ENCODE results near the gene MRM3. TPM values are rescaled to one million over a fixed set of nuclear protein-coding genes. Genes with fewer than 3 reads are reported as not detected.
A peak's percentile ranks its signal among the peaks of the same experiment; 100 is the strongest.
"Not testable (repeated sequence)": the region's sequence is repeated elsewhere in the genome, so short reads cannot be mapped to it uniquely, and the experiment has no call there.

MRM3 gene
- total RNA-seq, 1 donor from 2014 or later, result 17.0 TPM

DNA sequence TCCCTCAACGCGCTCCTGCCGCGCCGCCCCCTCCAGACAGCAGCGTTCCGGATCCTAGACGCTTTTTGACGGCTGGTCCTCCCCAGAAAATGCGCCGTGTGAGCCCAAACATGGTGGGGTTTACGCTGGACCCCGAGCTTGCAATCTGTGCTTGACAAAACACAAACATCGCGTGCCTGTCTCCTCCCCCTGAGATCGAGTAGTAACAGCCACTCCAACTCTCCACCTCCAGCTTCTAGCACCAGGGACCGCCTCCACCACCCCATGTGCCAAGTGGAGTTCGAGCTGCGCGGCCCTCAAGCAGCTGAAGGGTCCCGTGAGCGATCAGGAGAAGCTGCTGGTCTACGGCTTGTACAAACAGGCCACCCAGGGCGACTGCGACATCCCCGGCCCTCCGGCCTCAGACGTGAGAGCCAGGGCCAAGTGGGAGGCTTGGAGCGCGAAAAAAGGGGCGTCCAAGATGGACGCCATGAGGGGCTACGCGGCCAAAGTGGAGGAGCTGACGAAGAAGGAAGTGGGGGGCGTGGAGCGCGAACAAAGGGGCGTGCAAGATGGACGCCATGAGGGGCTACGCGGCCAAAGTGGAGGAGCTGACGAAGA is 29.4 kb upstream of the MRM3 start:
- DNase-seq (ENCODE audit: low spot score in 2 of 2), result peak in 1 of 2 donors; percentile 84
- intact Hi-C loops (cut with DNase I), result loop anchor here (1.0 kb wide), 1 partner anchor 38 kb away; the partner anchor contains the start of gene VPS53
- Histone ChIP-seq H3K9me3 (no peaks in the 10 kb centered on the region), H3K4me3 (peak overlapping the region; percentile 70 to 95), H3K36me3 (peaks cover 3 to 8% of the 10 kb centered on the region in 2 donors), H3K4me1 (peaks cover 6 to 14% of the 10 kb centered on the region in 2 donors), H3K27ac (peak overlapping the region; percentile 81 to 88), H3K27me3 (no peaks in the 10 kb centered on the region)
- TF ChIP-seq, protein P1, sequence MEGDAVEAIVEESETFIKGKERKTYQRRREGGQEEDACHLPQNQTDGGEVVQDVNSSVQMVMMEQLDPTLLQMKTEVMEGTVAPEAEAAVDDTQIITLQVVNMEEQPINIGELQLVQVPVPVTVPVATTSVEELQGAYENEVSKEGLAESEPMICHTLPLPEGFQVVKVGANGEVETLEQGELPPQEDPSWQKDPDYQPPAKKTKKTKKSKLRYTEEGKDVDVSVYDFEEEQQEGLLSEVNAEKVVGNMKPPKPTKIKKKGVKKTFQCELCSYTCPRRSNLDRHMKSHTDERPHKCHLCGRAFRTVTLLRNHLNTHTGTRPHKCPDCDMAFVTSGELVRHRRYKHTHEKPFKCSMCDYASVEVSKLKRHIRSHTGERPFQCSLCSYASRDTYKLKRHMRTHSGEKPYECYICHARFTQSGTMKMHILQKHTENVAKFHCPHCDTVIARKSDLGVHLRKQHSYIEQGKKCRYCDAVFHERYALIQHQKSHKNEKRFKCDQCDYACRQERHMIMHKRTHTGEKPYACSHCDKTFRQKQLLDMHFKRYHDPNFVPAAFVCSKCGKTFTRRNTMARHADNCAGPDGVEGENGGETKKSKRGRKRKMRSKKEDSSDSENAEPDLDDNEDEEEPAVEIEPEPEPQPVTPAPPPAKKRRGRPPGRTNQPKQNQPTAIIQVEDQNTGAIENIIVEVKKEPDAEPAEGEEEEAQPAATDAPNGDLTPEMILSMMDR (IDR thresholded peaks at IDR 0.05), result no peak

DNA sequence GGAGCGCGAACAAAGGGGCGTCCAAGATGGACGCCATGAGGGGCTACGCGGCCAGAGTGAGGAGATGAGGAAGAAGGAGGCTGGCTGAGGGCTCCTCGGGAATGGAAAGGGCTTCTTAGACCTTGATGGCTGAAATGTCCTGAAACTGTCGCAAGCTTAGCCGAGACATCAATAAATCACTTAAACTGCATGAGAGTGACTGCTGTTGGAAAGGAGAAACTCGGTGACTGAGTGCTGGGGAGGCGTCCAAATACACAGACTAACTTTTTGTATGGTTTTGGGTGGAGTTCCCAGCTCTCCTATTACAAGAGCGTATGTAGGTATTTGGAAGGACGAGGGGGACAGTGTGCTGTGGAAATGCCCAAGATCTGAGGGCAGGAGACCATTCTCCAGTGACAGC is 28.7 kb upstream of the MRM3 start:
- no peak overlapping the region for H3K4me3 ChIP-seq
- H3K36me3 ChIP-seq, result peaks cover 3 to 5% of the 10 kb centered on the region in 2 donors
- H3K27me3 ChIP-seq, result no peaks in the 10 kb centered on the region
- no peak for DNase-seq (ENCODE audit: low spot score in 2 of 2)
- H3K27ac ChIP-seq, result peak overlapping the region; percentile 38 to 56
- no peaks in the 10 kb centered on the region for H3K9me3 ChIP-seq
- intact Hi-C loops (cut with DNase I), result no loop called here
- peaks cover 6 to 14% of the 10 kb centered on the region in 2 donors for H3K4me1 ChIP-seq
- TF ChIP-seq, protein P1 (IDR thresholded peaks at IDR 0.05), result no peak

DNA sequence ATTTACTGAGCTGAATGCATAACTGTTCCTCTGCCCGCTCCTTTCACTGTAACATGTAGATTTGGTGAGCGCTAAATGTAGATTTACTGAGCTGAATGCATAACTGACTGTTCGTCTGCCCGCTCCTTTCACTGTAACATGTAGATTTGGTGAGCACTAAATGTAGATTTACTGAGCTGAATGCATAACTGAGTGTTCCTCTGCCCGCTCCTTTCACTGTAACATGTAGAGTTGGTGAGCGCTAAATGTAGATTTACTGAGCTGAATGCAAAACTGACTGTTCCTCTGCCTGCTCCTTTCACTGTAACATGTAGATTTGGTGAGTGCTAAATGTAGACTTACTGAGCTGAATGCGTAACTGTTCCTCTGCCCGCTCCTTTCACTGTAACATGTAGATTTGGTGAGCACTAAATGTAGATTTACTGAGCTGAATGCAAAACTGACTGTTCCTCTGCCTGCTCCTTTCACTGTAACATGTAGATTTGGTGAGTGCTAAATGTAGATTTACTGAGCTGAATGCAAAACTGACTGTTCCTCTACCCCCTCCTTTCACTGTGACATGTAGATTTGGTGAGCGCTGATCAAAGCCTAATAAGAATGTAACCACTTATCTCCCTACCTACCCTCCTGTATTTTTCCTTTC is 26.7 kb upstream of the MRM3 start:
- Histone ChIP-seq H3K4me3 (peak overlapping the region in 1 of 2 donors; percentile 1), H3K36me3 (peaks cover 11 to 12% of the 10 kb centered on the region in 2 donors), H3K27ac (peak overlapping the region; percentile 73 to 79), H3K4me1 (peaks cover 6 to 12% of the 10 kb centered on the region in 2 donors)
- intact Hi-C loops (cut with DNase I); H3K27me3 ChIP-seq; H3K9me3 ChIP-seq; DNase-seq (ENCODE audit: low spot score in 2 of 2): not testable (repeated sequence)

DNA sequence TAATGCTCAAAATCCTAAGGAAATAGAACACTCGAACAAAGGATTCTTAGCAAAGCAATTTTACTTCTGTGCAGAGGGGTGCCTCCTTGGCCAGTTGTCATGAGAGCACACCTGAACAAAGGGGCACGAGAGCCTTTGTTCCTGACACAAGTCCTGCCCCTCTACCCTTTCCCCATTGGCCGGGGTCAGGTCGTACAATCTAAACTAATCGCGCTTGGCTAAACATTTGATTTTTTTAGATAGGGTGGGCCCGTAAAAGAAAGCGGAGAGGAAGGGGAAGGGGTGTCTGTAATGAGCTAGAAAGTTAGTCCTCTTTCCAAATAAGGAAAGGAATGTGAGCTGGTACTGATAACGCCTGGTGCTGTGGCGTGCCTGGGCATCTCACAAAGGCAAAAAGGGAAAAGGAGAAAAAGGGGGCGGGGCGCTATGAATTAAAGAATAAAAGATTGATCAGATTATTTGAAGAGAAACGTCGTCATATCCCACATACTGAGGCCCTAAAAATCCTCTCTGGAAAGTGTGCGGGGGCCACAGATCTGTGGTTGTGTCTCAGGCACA is 26.1 kb upstream of the MRM3 start:
- H3K9me3 ChIP-seq; intact Hi-C loops (cut with DNase I); DNase-seq (ENCODE audit: low spot score in 2 of 2); H3K27me3 ChIP-seq; H3K4me1 ChIP-seq: not testable (repeated sequence)
- H3K4me3 ChIP-seq, result peak overlapping the region in 1 of 2 donors; percentile 1
- peak overlapping the region; percentile 73 to 79 for H3K27ac ChIP-seq
- H3K36me3 ChIP-seq, result peaks cover 15 to 18% of the 10 kb centered on the region in 2 donors

DNA sequence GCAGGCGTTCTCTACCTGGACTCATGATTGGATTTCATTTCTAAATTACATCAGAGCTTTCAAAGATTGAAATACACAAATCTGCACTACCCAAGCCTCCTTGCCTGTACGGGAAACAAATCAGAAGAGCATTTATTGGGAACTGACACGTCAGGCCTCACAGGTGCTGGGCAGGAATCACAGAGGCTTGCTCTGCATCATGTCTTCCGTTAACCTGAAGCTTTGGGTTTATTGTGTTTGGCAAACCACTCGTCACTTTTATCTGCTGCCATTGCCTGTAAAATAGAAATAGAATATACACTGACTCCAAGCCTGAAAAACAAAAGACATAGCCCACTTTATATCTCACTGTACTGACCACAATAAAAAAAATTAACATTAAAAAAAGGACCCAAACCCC is 22.2 kb upstream of the MRM3 start:
- peaks cover 19 to 35% of the 10 kb centered on the region in 2 donors for H3K36me3 ChIP-seq
- intact Hi-C loops (cut with DNase I), result no loop called here

DNA sequence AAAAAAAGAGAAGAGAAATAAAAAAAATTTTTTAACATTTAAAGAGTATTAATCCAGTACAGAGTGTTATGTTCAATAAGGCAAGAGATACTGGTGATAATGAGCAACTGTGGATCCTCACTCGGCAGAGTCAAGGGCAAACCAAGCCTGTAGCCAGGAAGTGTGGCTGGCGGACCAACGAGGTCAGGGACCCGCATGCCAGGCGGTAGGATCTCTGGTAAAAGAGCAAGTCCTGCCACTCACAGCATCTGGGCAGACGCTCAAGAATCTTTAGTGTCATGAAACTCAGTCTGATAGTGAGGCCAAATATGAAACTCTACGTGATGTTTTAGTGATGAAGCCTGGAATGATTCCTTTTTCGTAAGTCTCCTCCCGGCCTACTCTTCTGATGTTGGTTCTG is 21.8 kb upstream of the MRM3 start:
- DNase-seq (ENCODE audit: low spot score in 2 of 2), result no peak
- intact Hi-C loops (cut with DNase I), result no loop called here
- Histone ChIP-seq H3K4me3 (no peak overlapping the region), H3K9me3 (no peaks in the 10 kb centered on the region), H3K27ac (no peak overlapping the region), H3K27me3 (no peaks in the 10 kb centered on the region), H3K36me3 (peaks cover 21 to 39% of the 10 kb centered on the region in 2 donors), H3K4me1 (peaks cover 0 to 3% of the 10 kb centered on the region in 2 donors)
- TF ChIP-seq, protein P1 (IDR thresholded peaks at IDR 0.05), result no peak

More for the DNA sequence above, 22.2 kb upstream of the MRM3 start:
- Histone ChIP-seq H3K27me3 (no peaks in the 10 kb centered on the region), H3K27ac (no peak overlapping the region), H3K9me3 (no peaks in the 10 kb centered on the region), H3K4me1 (peaks cover 0 to 3% of the 10 kb centered on the region in 2 donors), H3K4me3 (no peak overlapping the region)
- DNase-seq (ENCODE audit: low spot score in 2 of 2), result no peak
- TF ChIP-seq, protein P1 (IDR thresholded peaks at IDR 0.05), result no peak

Measured in ascending aorta (tissue), 2 donors.